ENCODE data around the gene PPP6R3.

- TF ChIP-seq POLR2A (IDR thresholded peaks at IDR 0.05), result no peak
- TF ChIP-seq POLR2AphosphoS5 (IDR thresholded peaks at IDR 0.05), result no peak
Measured at GRCh38 chr11:68609761-68610160, 149.2 kb downstream of the PPP6R3 start.
